Peyer's patch (tissue), 4 donors: ENCODE measurements around the gene EPC1.

Experiments
- POLR2A ChIP-seq, 2 donors: fragments of 450-650 bp; IDR thresholded peaks; one replicate each; pipeline ENCODE4 v1.5.1; 2017; ENCODE audit warnings: antibody characterized with exemption in 2 of 2, mild to moderate bottlenecking in 2 of 2, moderate library complexity in 2 of 2
- TF ChIP-seq, protein P1 (sequence below), 6 experiments: fragments of 450-650 bp in 4 of 6; fragments of 200-600 bp in 2 of 6; sonication (generic) in 1 of 6; IDR thresholded peaks; one replicate each; pipeline ENCODE4 v1.5.1; 2017 to 2019; ENCODE audit warnings: antibody characterized with exemption in 6 of 6, mild to moderate bottlenecking in 3 of 6, moderate library complexity in 1 of 6

DNA sequence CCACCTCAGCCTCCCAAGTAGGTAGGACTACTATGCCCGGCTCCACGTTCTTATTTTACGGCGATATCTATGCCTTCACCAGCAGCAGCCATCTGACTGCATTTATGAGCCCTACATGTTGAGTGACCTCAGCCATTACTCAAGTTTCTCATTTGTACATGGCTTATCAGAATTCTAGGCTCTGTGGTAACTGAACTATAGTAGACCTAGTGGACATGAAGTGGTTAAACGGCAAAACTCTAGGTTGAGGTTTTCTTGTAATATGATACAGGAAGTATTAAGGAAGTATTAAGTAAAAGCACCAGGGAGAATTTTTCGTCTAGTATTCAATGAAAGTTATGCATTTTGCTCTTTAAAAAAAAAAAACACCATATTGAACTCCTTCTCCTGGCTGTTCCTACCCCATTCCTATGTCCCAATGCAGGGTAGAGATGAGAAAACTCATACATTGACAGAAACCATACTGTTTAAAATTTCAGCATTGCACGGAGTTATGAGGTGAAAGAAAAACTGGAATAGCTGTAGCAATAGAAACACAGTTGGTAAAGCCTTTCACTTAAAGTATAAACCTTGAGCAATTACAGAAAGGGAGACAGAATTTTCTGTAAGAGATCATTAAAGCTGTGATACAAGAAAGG, 39.8 kb upstream of the EPC1 start:
- TF ChIP-seq, protein P1, sequence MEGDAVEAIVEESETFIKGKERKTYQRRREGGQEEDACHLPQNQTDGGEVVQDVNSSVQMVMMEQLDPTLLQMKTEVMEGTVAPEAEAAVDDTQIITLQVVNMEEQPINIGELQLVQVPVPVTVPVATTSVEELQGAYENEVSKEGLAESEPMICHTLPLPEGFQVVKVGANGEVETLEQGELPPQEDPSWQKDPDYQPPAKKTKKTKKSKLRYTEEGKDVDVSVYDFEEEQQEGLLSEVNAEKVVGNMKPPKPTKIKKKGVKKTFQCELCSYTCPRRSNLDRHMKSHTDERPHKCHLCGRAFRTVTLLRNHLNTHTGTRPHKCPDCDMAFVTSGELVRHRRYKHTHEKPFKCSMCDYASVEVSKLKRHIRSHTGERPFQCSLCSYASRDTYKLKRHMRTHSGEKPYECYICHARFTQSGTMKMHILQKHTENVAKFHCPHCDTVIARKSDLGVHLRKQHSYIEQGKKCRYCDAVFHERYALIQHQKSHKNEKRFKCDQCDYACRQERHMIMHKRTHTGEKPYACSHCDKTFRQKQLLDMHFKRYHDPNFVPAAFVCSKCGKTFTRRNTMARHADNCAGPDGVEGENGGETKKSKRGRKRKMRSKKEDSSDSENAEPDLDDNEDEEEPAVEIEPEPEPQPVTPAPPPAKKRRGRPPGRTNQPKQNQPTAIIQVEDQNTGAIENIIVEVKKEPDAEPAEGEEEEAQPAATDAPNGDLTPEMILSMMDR (IDR thresholded peaks at IDR 0.05): no peak
- TF ChIP-seq POLR2A (IDR thresholded peaks at IDR 0.05): no peak
